Dedifferentiated amniotic fluid mesenchymal stem cell (primary cell): ENCODE measurements around the gene AKAP10.
"Not testable (repeated sequence)": the region's sequence is repeated elsewhere in the genome, so short reads cannot be mapped to it uniquely, and the experiment has no call there.

Experiments used
- DNase-seq: peaks from one replicate; pipeline ENCODE4 v3.0.0-alpha.2; 2016; ENCODE audit errors: extremely low spot score

Gene AKAP10, protein sequence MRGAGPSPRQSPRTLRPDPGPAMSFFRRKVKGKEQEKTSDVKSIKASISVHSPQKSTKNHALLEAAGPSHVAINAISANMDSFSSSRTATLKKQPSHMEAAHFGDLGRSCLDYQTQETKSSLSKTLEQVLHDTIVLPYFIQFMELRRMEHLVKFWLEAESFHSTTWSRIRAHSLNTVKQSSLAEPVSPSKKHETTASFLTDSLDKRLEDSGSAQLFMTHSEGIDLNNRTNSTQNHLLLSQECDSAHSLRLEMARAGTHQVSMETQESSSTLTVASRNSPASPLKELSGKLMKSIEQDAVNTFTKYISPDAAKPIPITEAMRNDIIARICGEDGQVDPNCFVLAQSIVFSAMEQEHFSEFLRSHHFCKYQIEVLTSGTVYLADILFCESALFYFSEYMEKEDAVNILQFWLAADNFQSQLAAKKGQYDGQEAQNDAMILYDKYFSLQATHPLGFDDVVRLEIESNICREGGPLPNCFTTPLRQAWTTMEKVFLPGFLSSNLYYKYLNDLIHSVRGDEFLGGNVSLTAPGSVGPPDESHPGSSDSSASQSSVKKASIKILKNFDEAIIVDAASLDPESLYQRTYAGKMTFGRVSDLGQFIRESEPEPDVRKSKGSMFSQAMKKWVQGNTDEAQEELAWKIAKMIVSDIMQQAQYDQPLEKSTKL

GRCh38 chr17:19977293-19978208 lies at the start of gene AKAP10:
AKAP10 (minus strand) TSS chr17:19977828; CDS start chr17:19977679, 149 bp downstream.
- peak; percentile 74 for DNase-seq

GRCh38 chr17:20026960-20027359 lies 49.3 kb upstream of the AKAP10 start:
- DNase-seq = no peak

- no peak for DNase-seq
Observed at GRCh38 chr17:20022701-20023100, 45.1 kb upstream of the AKAP10 start.

DNA sequence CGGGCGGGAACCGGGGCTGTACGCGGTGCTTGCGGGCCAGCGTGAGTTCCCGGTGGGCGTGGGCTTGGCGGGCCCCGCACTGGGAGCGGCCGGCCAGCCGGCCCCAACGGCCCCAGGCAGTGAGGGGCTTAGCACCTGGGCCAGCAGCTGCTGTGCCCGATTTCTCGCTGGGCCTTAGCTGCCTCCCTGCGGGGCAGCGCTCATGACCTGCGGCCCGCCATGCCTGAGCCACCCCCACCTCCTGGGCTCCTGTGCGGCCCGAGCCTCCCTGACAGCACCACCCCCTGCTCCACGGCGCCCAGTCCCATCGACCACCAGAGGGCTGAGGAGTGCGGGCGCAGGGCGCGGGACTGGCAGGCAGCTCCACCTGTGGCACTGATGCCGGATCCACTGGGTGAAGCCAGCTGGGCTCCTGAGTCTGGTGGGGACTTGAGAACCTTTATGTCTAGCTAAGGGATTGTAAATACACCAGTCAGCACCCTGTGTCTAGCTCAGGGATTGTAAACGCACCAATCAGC lies 38.9 kb upstream of the AKAP10 start:
- DNase-seq = not testable (repeated sequence)

DNA sequence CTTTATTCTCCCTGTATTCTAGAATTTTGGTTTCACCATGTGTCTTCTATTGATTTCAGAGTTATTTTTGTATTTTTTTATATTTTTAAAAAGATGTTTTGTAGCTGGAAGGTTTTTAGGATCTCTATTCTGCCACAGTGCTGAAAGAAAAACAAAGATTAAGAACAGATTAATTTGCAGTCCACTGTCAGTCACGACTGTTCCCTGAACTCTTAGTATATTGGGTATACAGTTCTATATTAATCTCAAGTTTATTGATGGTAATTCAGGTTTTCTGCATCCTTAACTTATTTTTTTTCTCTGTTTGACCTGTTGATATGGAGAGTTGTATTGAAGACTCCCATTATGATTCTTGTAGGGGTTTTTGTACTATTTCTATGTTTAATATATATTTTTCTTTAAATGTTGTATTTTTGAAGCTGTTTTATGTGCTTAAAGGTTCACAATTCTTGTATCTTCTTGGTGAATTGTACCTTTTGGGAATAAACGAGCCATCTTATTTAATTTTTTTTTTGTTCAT lies 34.4 kb upstream of the AKAP10 start:
- no peak for DNase-seq

DNA sequence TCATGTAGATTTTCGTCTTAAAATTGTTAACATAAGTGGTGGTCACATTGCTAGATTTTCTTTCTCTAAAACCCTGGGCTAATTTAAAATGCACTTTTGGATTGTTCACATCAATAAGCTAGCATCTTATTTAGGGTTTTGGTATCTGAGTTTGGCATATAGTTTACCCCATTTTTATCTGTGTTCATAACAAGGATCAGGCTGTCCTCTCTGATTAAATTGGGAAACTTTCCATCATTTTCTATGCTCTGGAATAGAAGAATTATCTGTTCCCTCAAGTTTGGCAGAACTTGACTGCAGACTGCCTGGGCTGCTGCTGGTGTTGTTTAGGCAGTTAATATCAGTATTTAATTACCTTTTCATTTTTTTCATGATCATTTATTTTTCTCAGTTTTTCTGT lies 33.3 kb upstream of the AKAP10 start:
- no peak for DNase-seq

GRCh38 chr17:20010099-20010863 lies 32.7 kb upstream of the AKAP10 start:
- DNase-seq = peak; percentile 65

DNA sequence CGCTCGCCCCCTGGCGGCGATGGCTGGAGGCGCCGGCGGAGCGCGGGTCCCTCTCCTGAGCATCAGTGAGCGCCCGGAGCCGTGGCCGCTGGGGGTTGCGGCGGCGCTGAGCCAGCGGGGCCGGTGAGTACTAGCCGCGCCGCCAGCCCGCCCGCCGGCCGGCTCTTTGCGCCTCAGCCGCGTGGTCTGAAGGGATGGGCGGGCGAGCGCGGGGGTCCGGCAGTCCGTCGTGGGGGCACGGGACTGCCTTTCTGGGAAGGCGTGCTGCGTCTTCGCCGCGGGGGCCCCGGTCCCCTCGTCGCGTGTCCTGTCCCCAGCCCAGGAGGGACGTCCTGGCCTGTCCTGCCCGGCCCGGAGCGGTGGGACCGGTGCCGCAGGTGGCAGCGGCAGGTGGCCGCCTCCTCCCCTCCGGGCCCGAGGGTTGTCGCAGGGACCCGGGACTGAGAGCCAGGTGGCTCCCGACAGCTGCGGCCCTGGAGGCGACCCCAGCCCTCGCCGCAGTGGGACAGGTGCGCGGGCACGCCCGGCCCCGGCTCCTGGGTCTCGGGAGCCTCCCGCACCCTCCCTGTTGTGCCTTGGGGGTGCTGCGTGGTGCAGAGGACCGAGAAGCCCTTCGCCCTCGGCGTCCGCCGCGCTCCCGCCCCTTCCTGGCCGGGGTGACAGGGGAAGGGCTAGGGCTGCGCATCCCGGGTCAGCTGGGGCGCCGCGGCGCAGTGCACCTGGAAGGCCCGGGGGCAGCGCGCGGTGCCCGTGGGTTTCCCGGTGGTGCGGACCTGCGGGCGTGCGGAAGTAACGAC lies 31.9 kb upstream of the AKAP10 start, which contains the start of gene SPECC1:
Gene SPECC1, plus strand, starts transcription at position 58 of the 797 bp plus-strand sequence. CDS start 87,293 bp downstream, outside the sequence.
- no peak for DNase-seq

DNA sequence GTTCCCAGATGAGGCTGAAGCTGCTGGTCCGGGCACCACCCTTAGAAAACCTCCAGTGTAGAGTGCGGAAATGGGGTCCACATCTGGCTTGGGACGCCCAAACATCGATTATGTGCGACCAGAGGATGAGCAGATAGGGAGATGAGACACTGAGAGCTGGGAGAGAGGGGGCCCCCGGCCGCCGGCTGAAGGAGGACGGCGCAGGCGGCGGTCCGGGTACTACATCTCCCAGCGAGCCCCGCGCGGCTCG lies 31.3 kb upstream of the AKAP10 start:
- peak; percentile 26 for DNase-seq

DNA sequence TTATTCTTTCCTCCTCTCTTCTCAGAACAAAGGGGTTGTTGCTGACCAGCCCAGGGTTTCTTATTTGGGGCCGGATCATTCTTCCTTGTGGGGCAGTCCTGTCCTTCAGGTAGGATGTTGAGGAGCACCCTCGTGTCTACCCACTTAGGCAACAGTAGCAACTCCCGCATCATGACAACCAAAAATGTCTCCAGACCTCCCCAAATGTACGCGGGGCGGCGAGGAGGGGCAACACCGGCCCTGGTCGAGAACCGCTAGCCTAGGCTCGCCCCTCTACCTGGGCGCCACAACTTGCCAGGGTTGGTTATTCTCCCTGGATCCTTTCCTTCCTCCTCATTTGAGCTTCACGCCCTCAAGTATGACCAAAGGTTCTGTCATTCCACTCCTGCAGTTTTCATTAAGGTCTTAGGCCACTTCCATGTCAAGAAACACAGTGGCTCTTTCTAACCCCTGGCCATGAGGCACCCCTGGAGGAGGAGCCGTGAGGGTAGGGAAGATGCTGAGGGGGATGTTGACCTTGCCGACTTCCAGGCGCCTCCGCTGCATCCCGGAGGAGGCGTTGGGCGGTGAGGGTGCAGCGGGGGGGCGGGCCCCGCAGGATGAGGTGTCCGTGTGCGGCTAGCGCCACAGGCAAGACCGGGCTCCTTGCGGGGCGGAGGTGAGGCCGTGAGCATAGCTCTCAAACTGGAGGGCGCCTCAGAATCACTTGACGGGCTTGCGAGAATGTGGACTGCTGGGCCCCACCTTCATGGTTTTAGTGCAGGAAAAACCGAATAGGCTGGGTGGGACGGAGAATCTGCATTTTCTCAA lies 30.8 kb upstream of the AKAP10 start:
- no peak for DNase-seq

DNA sequence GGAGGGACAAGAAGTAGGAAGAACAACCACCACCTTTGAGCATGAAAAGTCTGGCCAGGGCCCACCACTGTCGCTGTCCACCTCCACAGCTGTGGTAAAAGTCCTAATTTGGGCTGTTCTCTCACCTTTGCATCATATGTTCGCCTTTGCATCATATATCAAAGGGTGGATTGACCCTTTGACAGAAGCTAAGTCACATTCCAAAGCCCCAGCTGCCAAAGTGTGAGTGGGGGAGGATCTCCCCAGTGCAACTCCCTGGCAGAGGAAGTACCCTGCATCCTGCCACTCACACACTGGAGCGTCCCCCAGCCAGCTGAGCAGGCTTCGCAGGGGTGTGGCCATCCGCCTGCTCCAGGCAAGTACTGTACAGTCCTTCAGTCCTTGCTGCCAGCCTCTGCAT lies 18.9 kb upstream of the AKAP10 start:
- DNase-seq = no peak

DNA sequence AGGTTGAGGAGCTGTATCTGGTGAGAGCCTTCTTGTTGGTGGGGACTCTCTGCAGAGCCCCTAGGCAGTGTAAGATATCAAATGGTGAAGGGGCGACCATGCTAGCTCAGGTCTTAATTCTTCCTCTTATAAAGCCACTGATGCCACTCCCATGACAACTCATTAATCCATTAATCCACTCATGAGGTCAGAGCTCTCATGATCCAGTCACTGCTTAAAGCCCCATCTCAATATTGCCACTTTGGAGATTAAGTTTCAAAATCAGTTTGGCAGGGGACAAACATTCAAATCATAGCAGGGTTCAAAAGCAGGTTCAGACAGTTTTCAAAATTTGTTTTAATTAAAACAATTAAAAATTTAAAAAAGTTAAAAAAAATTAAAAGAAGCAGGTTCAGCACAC lies 18.5 kb upstream of the AKAP10 start:
- DNase-seq = no peak

DNA sequence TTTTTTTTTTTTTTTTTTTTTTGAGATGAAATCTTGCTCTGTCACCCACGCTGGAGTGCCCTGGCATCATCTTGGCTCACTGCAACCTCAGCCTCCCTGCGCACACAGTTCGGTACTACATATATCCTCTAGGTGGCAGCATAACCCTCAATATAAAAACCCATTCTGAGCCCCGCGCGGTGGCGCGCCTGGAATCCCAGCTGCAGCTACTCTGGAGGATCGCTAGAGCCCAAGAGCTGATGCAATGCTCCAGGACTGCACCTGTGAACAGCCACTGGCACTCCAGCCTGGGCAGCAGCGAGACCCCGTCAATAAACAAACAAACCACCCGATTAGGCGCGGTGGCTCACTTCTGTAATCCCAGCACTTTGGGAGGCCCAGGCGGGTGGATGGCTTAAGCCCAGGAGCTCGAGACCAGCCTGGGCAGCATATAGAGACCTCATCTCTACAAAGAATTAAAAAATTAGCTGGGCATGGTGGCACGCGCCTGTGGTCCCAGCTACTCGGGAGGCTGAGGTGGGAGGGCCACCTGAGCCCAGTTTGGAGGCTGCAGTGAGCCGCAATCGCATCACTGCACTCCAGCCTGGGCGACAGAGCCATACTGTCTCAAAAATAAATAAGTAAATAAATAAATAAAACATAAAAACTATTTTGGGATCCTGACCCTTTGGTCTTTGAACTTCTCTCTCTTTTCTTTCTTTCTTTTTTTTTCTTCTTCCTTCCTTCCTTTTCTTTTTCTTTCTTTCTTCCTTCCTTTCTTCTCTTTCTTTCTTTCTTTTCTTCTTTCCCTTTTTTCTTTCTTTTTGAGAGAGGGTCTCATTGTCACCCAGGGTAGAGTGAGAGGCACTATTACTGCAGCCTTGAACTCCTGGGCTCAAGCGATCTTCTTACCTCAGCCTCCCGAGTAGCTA lies 15.4 kb upstream of the AKAP10 start:
- DNase-seq = peak; percentile 92

DNA sequence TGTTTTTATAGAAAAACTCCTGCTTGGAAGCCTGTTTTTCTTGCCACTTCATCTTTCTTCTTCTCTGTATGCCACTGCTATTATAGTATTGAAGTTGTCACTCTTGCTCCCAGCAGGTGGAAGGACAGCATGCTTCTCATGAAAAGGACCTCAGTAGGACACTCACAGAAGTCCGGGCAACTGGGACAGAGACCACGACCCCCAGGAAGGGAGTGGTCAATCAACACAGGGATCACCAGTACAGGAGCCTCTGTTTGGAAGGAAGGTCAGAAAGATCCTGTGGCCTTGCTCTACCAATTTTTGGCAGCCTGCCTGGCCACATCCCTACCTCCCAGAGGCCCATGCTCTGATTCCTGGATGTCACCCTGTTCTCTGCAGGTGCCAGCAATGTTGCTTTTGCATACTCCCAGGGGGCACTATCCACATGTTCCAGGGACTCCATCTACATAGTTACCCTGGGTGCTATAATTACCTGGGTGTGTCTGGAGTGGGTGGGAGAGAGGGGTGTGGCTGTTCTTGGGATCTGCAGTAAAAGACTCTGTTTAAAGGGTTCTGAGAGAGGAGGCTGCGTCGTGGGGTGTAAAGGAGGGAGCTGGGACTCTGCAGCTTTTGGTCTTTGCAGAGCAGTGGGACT lies 13.7 kb upstream of the AKAP10 start:
- DNase-seq = no peak

- no peak for DNase-seq
Observed at GRCh38 chr17:19987897-19988296, 10.3 kb upstream of the AKAP10 start.

DNA sequence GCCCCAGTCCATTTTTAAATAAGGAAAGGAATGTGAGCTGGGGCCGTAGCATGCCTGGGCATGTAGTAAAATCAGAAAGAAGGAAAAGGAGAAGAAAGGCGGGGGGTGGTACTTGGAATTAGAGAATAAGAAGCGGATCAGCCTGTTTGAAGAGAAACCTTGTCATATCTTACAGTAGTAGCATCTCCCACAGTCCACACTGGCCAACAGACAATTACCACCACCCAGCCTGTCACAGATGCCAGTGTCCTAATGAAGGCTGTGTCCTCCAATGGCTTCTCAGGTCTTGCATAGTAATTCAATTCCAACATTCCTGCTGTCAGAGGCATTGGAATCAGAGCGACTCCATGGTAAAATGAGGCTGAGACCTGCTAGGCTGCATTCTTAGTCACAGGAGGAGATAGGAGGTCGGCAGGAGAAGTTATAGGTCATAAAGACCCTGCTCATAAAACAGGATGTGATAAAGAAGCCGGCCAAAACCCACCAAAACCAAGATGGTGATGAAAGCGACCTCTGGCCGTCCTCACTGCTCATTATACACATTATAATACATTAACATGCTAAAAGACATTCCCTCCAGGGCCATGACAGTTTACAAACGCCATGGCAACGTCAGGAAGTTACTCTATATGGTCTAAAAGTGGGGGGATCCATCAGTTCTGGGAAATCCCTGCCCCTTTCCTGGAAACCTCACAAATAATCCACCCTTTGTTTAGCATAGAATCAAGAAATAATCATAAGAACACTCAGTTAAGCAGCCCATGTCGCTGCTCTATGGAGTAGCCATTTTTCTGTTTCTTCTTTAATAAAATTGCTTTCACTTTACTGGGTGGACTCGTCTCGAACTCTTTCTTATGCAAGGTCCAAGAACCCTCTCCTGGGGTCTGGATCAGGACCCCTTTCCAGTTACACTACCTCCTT lies 9.6 kb upstream of the AKAP10 start:
- no peak for DNase-seq
